DMS114 treated with DMSO at 0.1 percent for 48 hours (cell line): ENCODE data around the gene ZDHHC1.
"Not testable (repeated sequence)": the region's sequence is repeated elsewhere in the genome, so short reads cannot be mapped to it uniquely, and the experiment has no call there.

ENCODE experiments used
- DNase-seq: peaks from one replicate; lab custom pipeline; 2025; ENCODE audit not compliant: unreplicated experiment; lab: John Stamatoyannopoulos, UW

The ZDHHC1 gene

GRCh38 chr16:67378642-67379041, 37.6 kb downstream of the ZDHHC1 start:
- no peak for DNase-seq

- DNase-seq: not testable (repeated sequence)
Measured at GRCh38 chr16:67376012-67376411, 40.3 kb downstream of the ZDHHC1 start.

GRCh38 chr16:67372664-67373063, 43.6 kb downstream of the ZDHHC1 start:
- DNase-seq: peak; percentile 49

- no peak for DNase-seq
Measured at GRCh38 chr16:67370661-67371060, 45.6 kb downstream of the ZDHHC1 start.

GRCh38 chr16:67364600-67365235, 51.6 kb downstream of the ZDHHC1 start:
- no peak for DNase-seq

GRCh38 chr16:67361038-67361437, 55.2 kb downstream of the ZDHHC1 start:
- DNase-seq: no peak

GRCh38 chr16:67359540-67360269, 56.6 kb downstream of the ZDHHC1 start:
- DNase-seq: not testable (repeated sequence)

GRCh38 chr16:67357561-67357960, 58.7 kb downstream of the ZDHHC1 start:
- no peak for DNase-seq

- DNase-seq: no peak
Measured at GRCh38 chr16:67356396-67356795, 59.9 kb downstream of the ZDHHC1 start.

- DNase-seq: not testable (repeated sequence)
Measured at GRCh38 chr16:67352463-67352862, 63.8 kb downstream of the ZDHHC1 start.

GRCh38 chr16:67350324-67350723, 66.0 kb downstream of the ZDHHC1 start:
- DNase-seq: no peak

- DNase-seq: no peak
Measured at GRCh38 chr16:67349172-67349571, 67.1 kb downstream of the ZDHHC1 start.

GRCh38 chr16:67346341-67346740, 69.9 kb downstream of the ZDHHC1 start:
- DNase-seq: no peak

- DNase-seq: no peak
Measured at GRCh38 chr16:67345401-67345800, 70.9 kb downstream of the ZDHHC1 start.
